NCI-H2107 treated with DMSO at 0.1 percent for 48 hours (cell line): ENCODE measurements around the gene FADS6.
"Not testable (repeated sequence)": the region's sequence is repeated elsewhere in the genome, so short reads cannot be mapped to it uniquely, and the experiment has no call there.

Source experiments
- DNase-seq: peaks from one replicate; lab custom pipeline; 2025; ENCODE audit not compliant: unreplicated experiment; lab: John Stamatoyannopoulos, UW

Gene FADS6

GRCh38 chr17:74921026-74921681, 27.7 kb upstream of the FADS6 start:
- no peak for DNase-seq

DNA sequence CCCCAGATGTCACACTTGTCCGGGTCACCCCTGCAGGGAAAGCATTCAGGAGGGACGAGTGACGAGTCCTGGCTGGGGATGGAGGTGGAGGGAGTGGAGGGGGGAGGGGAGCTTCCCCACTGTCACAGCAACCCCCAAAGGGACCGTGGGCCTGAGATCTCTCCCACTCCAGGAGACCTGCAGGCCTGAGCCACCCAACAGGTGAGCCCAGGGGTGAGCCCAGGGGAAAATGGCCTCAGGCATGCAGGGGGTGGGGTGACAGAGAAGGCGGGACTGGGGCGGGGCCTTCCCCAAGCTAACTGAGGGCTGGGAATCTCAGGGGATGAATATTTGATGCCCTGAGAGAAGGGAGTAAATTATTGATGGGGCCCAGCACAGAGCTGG, 27.2 kb upstream of the FADS6 start:
- DNase-seq = no peak

DNA sequence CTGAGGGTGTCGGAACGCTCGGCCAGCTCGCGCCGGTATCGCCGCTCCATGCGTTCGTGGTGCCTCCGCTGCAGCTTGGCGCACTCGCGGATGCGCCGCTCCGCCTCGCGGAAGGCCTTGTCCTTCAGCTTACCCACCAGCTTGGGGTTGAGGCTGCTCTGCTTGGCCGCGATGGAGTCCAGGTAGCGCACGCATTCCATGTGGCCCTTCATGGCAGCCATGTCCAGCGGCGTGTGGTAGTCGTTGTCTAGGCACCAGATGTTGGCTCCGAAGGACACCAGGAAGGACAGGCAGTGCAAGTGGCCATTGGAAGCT, 26.8 kb upstream of the FADS6 start:
- DNase-seq = no peak

- DNase-seq = no peak
Measured at GRCh38 chr17:74919440-74920305, 26.2 kb upstream of the FADS6 start.

- no peak for DNase-seq
Measured at GRCh38 chr17:74918906-74919305, 25.5 kb upstream of the FADS6 start.

- no peak for DNase-seq
Measured at GRCh38 chr17:74917430-74917829, 24.0 kb upstream of the FADS6 start.

DNA sequence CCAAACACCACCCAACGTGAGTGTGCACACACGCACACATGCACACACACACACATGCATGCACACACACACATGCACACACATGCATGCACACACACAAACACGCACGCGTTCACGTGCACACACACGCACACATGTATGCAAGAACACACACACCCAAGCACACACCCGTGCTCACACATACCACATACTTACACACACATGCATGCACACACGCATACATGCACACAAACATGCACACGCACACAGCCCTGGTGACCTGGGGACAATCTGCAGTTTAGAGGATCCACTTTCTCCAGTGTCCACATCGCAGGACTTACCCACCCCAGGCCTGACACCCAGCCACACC, 23.4 kb upstream of the FADS6 start:
- DNase-seq = no peak

DNA sequence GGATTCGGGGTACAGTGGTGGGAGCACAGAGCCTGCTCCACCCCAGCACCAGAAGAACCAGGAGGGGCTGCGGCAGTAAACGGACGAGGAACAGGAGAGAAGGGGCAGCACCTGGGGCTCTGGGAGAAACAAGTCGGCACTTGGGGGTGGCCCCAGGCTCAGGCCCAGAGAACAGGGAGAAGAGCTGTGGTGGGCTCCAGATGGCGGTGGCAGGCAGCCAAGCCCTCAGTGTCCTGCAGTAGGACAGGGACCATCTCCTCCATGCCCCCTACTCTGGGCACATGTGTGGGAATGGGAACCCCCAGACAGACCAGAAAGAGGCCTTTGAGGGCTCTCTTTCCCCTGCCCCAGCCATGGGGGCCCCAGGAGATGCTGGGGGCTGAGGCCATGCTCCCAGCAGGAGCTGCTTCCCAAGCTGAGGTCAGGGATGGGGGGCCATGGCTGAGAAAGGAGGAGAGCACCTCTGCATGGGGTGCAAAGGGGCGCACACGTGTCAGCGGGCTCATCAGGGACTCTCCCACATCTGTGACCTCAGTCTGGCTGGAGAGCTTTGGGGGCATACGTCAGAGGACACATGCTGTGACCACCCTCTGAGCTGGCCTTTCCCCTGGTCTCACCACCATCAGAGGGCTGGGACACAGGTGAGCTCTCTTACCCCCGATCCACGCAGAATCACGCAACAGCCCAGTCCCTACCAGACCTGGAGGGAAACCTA, 22.9 kb upstream of the FADS6 start:
- DNase-seq = no peak

DNA sequence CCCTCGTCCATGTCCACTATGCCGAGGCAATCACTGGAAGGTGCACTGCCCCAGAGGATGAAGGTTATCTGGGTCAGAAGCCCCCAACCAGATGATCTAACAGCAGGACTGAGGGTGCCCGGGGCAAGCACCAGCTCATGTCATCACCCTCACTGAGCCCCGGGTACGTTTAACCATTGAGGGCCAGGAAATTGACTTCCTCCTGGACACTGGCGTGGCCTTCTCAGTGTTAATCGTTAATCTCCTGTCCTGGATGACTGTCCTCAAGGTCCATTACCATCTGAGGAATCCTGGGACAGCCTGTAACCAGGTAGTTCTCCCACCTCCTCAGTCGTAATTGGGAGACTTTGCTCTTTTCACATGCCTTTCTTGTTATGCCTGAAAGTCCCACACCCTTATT, 18.0 kb upstream of the FADS6 start:
- not testable (repeated sequence) for DNase-seq

DNA sequence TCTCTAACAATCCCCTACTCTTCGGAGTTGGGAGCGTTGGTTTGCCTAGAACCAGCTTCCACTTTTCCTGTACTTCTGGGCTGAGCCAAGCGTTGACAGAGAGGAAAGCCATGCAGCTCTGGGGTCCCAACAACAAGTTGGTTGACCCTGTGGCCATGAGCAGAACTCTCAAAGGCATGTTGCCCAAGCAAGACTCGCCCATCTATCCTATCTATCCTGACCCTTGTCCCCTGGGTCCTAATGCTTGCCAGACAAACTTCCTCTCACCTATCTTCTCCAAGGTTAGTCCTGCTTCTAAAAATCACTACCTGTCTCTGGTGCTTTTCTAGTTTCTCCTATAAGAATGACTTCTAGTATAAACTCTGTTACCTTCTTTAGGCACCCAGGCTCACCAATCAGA, 15.7 kb upstream of the FADS6 start:
- not testable (repeated sequence) for DNase-seq

GRCh38 chr17:74907012-74907411, 13.6 kb upstream of the FADS6 start:
- no peak for DNase-seq

DNA sequence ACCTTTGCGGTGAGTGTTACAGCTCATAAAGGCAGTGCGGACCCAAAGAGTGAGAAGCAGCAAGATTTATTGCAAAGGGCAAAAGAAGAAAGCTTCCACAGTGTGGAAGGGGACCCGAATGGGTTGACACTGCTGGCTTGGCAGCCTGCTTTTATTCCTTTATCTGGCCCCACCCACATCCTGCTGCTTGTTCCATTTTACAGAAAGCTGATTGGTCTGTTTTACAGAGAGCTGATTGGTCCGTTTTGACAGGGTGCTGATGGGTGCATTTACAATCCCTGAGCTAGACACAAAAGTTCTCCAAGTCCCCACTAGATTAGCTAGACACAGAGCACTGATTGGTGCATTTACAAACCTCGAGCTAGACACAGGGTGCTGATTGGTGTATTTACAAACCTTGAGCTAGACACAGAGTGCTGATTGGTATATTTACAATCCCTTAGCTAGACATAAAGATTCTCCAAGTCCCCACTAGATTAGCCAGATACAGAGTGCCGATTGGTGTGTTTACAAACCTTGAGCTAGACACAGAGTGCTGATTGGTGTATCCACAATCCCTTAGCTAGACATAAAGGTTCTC, 12.9 kb upstream of the FADS6 start:
- DNase-seq = not testable (repeated sequence)

GRCh38 chr17:74904687-74905409, 11.4 kb upstream of the FADS6 start:
- DNase-seq = no peak

DNA sequence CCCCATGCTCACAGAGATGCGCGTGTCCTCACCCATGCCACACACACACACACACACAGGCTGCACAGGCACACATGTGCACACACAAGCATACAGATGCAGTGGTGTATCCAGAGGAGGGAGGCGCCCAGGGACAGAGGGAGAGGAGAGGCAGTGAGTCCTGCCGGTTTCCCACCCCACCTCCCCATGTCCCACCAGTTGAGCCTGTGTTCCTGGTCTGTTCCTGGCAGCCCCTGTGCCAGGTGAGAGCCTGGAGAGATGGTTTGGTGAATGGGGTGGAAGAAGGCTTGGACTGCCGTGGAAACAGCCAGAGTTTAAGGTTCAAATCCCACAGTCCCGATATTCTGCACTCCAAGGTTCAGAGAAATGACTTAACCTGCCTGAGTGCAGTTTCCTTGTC, 10.2 kb upstream of the FADS6 start:
- no peak for DNase-seq

DNA sequence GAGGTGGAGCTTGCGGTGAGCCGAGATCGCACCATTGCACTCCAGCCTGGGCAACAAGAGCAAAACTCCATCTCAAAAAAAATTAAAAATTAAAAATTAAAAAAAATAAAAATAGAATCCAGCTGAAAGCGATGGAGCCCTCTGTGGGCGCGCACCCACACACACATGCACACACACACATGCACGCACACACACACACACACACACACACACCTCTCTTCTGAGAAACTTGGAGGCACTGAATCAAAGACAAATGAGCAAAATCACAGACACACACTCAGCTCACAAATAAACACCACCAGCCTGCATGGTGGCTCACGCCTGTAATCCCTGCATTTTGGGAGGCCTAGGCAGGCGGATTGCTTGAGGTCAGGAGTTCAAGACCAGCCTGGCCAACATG, 9.6 kb upstream of the FADS6 start:
- DNase-seq = no peak

- no peak for DNase-seq
Measured at GRCh38 chr17:74901353-74902135, 8.1 kb upstream of the FADS6 start.

DNA sequence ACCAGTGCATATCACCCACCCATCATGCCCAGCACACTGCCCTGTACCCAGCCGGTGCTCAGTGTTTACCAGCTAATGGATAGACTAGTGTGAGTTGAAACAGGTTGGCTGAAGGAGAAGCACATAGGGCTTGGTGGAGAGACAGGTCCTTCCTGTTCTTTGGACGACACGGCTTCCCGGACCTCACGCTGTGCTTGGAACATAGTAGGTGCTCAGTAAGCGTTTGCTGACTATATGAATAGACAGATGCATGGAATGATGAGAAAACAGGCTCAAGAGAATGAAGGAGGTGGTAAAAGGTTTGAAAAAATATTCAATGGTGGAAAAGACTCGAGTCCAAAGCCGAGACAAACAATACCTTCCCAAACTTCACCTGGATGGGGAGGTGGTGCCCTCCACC, 6.8 kb upstream of the FADS6 start:
- no peak for DNase-seq

GRCh38 chr17:74898376-74898946, 5.0 kb upstream of the FADS6 start:
- DNase-seq = no peak

- no peak for DNase-seq
Measured at GRCh38 chr17:74893936-74894671, 671 bp upstream of the FADS6 start.
